GM19397 (cell line): Measurements from ENCODE around the gene SRPX2.
"Not testable (repeated sequence)": the region's sequence is repeated elsewhere in the genome, so short reads cannot be mapped to it uniquely, and the experiment has no call there.

Experiments used
- ATAC-seq: cut with Tn5 transposase; IDR thresholded peaks from one replicate; pipeline ENCODE4 v1.9.1; 2021; ENCODE audit warnings: mild to moderate bottlenecking, moderate library complexity; ENCODE audit not compliant: unreplicated experiment

Gene SRPX2

DNA sequence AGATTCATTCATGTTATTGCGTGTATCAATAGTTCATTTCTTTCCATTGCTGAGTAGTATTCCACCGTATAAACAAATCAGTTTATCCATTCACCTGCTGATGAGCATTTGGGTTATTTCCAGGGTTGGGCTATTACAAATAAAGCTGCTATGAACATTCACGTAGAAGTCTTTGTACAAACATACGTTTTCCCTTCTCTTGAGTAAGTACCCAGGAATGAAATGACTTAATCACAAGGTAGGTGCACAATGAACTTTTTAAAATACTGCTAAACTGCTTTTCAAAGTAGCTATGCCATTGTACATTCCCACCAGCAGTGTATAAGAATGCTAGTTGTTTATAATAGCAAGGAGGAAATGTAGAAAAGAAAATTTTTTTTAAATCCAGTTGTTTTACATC, 52.0 kb downstream of the SRPX2 start:
- no peak for ATAC-seq

DNA sequence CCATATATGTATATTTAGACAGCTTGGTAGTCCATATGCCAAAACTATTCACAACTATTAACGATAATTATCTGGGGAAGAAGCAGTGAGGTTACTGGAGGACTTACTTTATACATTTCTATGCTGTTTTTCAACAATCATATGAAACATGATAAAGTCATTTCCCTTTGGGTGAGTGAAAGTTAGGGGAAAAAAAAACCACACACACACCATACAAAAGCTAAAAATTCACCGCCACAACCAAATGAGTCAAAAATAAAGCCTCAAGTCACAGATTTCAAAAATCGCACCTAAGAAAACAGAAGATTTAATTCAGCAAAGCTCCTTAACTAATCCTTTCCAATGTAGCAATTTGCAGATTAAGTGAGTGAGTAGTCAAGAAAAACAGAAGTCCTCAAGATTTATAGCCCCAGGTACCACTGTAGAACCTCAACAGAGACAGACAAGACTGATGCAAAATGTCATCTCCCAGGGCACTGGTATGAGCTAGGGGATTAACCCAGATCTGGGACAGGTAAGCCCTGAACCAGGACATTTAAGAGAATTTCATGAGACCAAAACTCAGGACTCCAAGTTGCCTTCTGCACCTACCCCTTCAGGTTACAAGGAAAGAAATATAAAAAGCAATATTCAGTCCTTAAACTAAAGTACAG, 52.8 kb downstream of the SRPX2 start:
- no peak for ATAC-seq

DNA sequence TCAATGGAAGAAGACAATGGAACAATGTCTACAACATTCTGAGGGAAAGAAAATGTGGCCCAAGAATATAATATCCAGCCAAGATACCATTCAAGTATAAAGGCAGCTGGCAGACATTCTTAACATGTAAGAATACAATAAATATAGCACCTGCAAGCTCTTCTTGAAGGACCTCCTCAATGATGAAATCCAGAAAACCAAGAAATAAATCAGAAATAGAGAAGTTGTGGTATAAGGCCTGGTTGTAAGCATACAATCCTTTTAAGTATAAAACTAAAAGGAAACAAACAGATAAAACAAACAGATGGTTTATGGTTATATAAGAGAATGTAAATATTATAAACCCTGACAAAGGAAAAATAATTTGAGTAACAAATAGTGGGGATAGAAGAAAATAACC, 54.6 kb downstream of the SRPX2 start:
- no peak for ATAC-seq

DNA sequence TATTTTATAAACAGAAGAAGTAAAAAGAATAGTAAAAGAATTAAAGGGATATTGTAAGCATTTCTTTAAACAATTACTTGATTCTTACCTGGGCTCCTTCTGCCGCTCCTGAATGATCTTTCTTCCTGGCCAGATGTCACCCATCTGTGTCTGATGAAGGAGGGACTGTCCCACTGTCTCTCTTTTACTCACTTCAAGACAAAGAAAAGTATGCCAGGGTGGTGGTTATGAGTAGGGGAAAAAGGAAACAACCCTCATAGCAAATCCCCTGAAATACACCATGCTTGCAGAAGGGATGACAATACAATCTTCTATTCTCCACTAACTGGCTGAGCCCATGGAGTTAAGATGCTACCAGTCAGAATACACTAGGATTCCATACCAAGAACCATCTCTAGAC, 56.8 kb downstream of the SRPX2 start:
- no peak for ATAC-seq

DNA sequence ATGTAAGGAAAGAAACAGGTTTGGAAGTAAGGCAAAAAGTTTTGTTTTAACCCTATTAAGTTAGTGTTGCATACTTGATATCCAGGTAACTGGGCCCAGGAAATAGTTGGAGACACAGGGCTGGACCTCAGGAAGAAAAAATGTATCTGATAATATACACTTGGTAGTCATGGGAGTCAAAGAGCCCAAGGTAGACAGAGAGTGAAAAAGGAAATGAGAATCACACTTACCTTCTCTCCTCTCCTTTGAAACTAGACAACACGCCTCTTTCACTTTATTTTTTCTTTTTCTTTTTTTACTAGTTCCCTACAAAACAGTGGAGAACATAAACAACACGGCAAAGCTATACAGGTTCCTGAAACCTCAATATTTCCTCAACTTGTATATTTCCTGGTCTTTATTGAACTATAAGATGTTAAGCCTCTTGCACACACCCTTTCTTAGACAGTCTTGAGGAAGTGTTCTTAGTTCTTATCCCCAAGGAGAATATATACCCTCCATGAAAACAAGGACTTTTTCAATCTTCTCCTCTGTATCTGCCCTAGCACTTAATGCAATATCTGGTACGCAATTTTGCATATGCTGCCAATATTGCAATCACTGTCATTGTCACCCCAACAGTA, 60.7 kb downstream of the SRPX2 start:
- ATAC-seq = no peak

DNA sequence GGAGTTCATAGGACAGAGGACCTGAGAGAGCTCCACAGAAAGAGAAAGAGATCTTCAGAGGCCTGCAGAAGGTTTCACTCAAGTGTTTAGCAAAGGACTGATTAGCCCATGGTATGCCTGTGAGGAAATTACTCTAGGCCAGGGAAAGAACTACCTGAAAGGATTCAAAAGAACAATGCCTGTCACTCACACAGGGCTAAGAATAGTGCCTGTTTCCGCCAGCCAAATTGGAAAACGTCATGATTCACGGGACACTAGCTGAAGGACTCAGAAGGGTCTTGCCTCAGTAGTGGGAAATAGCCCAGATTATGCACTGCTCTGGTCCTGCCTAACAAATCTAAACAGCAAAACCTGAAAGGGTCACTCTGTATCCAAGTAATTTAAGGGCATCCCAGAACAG, 66.8 kb downstream of the SRPX2 start:
- ATAC-seq = no peak

DNA sequence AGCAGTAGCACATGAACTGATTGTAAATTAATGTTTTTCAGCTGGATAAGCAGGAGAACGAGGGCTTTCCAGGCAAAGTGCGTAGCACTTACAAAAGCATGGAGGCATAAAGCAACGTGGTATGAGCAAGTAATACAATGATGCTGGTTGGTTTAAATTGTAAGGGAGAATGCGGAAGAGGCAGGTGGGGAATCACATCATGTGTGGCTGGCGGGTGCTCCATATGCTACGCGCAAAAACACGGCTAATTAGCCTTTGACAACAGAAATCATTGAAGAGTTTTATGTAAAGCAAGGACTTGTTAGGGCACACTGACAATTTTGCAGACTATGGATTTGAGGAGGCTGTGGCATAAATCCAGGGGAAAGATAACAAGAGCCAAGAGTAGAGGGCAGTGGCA, 73.4 kb downstream of the SRPX2 start:
- ATAC-seq = no peak

DNA sequence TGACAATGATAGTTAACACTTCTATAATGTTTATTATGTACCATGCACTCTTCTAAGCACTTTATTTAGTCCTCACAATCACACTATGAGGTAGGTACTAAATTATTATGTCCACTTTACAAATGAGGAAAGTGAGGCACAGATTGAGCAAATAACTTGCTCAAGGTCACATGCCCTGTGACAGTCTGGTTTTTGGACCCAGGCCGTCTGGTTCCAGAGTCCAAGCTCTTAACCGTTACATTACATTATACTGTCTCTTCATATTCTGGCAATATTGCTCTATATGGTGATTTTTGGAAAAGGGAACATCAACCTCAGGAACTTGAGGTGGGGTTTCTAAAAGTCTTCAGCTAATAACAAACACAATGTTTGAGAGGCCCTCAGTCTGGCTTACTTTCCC, 75.1 kb downstream of the SRPX2 start:
- ATAC-seq = no peak

DNA sequence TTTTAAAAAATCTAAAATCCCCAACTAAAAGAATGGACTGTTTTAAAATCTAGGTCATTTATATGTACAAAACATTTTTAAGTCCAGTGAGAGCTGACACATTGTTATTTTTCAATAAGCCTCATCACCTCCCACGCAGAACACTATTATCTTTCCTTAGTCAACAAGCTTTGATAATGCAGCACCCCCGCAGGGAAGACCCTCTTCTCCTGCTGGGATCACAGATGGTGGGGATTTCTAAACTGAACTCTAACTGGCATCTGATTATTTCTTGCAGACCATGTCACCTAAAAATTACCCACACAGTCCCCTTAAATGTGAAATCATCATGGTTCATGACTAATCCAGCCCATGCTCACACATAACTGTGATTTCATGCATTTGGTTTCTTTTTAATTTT, 76.3 kb downstream of the SRPX2 start:
- ATAC-seq = no peak

DNA sequence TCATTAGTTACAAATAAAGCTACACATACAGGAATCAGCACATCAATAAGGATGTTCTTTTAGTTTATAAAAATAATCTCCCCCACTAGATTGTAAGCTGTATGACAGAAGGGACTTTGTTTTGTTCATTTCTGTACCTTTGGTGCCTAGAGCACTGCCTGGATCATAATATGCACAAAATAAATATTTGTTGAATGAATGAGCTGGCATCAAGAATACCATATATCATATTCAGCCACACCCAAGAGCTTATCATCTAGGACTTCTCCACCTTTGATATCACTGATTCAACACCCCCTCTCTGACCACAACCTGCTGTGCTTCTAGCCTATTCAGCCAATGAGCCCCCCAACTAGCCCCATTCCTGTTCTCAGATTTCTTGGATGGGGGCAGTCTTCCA, 77.3 kb downstream of the SRPX2 start:
- no peak for ATAC-seq

DNA sequence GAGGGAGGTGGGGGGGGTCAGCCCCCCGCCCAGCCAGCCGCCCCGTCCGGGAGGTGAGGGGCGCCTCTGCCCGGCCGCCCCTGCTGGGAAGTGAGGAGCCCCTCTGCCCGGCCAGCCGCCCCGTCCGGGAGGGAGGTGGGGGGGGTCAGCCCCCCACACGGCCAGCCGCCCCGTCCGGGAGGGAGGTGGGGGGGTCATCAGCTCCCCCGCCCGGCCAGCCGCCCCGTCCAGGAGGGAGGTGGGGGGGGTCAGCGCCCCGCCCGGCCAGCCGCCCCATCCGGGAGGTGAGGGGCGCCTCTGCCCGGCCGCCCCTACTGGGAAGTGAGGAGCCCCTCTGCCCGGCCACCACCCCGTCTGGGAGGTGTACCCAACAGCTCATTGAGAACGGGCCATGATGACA, 80.0 kb downstream of the SRPX2 start:
- ATAC-seq = not testable (repeated sequence)
